HG03442 (cell line): ENCODE results near the gene RGL3.
"Not testable (repeated sequence)": the region's sequence is repeated elsewhere in the genome, so short reads cannot be mapped to it uniquely, and the experiment has no call there.

Experiments used
- ATAC-seq: cut with Tn5 transposase; IDR thresholded peaks from one replicate; pipeline ENCODE4 v1.9.1; 2021; ENCODE audit warnings: mild to moderate bottlenecking, moderate library complexity; ENCODE audit not compliant: unreplicated experiment

Gene RGL3

DNA sequence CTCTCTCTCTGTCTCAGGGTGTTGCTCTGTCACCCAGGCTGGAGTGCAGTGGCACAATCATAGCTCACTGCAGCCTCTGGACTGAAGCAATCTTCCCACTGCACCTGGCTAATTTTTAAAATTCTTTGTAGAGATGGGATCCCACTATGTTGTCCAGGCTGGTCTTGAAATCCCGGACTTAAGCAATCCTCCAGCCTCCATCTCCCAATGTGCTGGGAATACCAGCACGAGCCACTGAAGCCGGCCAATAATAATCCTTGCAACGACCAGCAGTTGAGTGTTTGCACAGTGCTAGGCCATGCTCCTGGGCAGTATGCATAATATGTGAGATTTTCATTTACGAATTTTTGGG lies 34.4 kb downstream of the RGL3 start:
- ATAC-seq = no peak

DNA sequence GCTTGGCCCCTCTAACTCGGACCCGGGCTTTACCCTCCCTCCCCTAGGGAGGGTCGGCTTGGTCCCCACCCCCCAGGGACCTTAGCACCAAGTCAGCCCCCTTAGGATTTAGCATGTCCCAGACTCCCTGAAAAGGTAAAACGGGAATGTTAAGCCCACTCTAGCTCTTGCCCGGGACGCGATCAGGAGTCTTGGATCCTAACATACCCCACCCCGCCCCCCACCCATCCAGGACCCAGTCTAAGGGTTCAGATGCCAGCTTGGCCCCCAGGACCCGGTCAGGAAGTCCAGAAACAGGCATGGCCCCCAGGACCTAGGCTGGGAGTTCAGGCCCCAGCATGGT lies 35.4 kb downstream of the RGL3 start:
- no peak for ATAC-seq

DNA sequence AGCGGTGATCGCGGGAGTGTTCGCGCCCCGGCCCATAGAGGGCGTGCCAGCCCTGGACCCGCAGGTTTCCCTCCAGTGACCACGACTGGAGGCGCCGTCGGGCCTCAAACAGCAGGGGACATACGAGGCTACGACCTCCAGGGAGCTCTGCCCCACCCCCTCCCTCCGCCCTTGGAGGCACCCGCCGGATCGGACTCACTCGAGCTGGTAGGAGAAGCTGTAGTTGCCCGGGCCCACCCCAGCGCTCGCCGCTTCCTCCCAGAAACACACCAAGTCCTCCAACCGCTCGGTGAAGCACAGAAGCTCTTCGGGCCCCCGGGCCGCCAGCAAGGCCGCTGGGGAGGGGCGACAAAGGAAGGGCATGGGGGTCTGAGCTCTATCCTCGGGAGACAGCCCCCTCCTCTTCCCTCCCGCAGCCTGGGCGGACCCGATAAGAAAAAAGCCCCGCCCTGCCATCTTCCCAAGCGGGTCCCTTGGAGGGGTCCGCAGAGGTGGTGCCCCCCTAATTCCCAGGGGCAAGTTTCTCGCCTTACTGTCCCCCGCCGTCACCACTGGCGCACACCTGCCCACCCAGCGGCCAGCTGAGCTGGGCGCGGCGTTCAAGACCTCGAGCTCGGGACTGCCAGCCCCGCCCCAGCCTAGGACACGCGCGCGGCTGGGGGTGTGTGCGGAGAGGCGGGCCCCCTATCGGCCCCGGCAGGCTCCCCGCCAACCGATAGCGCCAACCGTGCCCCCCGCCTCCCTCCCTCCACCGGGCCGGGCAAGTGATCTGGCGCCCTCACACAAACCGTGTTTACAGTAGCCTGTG lies 36.0 kb downstream of the RGL3 start:
- no peak for ATAC-seq

DNA sequence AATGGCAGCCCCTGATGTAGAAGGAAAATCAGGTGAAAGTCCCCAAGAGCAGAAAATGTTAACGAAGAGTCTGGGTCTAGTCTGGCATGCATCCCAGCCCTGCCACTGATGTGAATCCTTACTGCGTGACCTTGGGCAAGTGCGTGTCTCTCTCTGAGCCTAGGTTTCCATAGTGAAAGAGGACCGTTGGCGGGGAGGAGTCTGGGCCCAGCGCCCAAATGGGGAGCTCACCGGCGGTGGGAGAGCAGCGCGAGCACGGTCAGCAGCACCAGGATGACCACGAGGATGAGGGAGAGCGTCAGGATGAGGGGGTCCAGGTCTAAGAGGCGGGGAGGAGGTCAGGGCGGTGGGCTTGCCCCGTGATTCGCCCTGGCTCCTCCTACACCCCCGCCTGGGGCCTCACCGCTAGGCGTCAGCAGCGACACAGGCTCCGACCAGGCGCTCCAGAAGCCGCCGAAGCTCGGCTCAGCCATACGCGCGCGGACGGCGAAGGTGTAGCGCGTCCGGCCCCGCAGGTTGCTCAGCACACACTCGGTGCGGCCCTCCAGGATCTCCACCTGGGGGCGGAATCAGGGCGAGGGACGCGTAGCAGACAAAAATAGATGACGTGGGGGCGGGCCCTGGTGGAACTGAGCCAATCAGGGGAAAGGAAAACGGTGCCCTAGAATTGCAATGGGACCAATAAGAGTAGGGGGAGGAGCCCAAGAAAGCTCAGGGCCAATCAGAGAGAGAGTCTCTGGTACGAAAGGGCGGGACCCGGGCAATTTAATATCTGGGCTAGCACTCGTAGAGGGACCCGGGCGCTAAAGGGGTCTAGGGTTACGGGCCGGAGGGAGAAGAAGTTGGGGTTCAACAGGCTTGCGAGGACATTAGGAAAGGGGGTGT lies 38.2 kb downstream of the RGL3 start:
- ATAC-seq = peak; percentile 70

DNA sequence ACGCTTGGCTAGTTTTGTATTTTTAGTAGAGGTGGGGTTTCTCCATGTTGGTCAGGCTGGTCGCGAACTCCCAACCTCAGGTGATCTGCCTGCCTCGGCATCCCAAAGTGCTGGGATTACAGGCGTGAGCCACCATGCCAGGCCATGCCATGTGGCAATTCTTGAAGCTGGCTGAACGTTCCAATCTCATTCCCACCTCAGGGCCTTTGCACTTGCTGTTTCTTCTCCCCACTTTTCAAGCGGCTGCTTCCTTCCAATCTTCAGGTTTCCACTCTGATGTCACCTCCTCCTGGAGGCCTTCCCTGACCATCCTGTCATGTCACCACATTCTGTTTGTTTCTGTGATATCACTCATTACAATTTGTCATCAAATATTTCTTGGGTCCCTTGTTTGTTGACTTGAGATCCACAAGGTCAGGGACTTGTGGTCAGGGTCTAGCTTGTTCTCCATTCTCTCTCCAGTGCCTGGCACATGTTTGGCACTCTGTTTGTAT lies 39.2 kb downstream of the RGL3 start:
- no peak for ATAC-seq

DNA sequence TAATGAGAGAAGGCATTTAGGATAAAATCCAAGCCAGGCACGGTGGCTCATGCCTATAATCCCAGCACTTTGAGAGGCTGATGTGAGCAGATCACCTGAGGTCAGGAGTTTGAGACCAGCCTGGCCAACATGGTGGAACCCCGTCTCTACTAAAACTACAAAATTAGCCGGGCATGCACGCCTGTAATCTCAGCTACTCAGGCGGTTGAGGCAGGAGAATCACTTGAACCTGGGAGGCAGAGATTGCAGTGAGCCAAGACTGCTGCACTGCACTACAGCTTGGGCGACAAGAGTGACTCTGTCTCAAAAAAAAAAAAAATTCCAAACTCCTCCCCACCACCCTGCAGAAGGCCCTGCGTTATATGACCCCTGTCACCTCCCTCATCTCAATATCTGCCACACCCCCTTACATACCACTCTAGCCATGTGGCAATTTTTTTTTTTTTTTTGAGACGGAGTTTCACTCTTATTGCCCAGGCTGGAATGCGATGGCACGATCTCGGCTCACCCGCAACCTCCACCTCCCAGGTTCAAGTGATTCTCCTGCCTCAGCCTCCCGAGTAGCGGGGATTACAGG lies 39.8 kb downstream of the RGL3 start:
- not testable (repeated sequence) for ATAC-seq

DNA sequence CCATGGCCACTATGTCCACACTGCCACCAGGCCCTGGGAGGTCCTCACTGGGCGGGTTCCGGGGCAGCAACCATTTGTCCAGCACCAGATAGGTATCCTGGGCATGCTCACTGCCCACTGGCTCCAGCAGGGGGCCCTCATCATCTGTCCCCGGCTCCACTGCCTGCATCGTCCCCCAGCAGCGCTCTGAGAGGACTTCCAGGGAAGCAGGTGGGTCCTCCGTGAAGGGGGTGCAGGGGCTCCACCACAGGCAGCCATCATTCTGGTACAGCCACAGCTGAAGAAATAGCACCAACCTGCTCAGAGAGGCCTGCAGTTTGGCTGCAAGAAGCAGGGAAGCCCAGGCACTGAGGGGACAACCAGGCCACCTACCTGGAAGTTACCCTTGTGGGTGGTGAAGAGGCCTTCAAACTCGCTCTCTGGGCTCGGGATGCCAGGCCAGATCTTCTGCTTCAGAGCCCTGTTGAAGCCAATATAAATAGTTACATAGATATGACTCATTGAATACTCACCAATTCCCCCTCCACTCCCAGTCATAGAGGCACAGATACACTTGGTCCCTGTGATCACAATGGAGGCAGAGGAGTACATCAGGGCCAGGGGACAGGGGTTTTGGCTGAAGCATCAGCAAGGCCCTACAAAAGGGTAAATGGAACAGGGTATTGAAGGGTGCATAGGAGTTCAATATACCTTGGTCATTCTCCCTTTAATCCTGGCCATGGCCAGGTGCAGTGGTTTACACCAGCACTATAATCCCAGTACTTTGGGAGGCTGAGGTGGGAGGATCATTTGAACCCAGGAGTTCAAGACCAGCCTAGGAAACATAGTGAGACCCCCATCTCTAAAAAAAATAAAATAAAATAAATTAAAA lies 40.6 kb downstream of the RGL3 start:
- no peak for ATAC-seq

DNA sequence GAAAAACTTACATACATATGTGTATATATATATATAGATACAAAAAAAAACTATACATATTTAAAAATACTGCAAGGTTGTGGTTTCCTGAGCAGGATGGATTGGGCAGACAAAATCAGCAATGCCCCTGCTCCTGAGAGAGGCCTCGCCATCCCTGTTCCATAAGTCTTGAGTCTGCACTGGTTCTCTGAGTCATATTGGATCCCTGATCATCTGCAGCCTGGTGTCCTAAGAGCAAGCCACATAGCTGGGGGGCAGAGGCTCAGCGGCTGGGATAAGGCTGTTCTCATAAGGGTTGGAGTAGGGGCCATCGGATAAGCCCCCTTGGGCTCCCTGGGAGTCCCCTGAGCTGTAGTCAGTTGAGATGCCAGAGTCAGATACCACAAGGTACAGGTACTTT lies 41.4 kb downstream of the RGL3 start:
- no peak for ATAC-seq

DNA sequence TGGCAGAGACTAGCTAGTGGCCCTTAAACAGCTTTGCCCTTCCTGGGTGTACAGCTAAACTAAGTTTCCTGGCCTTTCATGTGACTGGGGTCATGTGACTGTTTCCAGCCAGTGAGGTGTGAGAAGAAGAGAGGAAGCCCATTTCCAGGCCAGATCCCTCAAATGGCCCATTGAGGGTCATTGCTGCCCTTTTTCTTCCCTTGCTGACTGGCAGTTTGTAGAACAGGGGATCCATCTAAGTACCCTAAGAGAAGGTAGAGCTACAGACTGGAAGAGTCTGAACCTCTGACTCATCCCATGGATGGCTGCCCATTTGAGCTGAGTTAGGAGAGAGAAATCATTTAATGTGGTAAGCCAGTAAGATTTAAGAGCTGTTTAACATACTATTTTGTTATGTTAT lies 41.9 kb downstream of the RGL3 start:
- ATAC-seq = no peak

DNA sequence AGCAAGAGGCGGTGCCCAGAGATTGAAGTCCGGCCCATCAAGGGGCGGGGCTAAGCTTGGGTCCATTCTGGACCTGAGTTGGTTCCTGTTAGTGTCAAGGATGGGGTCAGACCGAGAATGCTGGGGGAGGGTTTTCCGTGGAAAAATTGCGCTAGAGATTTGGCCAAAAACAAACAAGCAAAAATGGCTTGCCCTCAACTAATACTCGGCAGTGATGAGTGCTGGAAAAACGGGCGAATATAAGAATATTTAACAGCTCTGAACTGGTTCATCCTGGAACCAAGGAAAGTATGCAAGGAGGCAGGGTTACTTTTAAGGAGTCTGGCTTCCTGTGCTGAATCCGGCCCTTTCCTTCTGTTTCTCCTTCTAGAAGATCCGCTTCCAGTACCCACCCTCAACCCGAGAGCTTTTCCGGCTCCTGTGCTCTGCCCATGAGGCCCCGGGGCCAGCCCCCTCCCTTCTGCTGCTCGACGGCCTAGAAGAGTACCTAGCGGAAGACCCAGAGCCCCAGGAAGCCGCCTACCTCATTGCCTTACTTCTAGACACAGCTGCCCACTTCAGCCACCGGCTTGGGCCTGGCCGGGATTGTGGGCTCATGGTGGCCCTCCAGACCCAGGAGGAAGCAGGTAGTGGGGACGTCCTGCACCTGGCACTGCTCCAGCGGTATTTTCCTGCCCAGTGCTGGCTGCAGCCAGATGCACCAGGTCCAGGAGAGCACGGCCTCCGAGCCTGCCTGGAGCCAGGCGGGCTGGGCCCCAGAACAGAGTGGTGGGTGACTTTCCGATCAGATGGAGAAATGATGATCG lies 43.8 kb downstream of the RGL3 start:
- no peak for ATAC-seq

DNA sequence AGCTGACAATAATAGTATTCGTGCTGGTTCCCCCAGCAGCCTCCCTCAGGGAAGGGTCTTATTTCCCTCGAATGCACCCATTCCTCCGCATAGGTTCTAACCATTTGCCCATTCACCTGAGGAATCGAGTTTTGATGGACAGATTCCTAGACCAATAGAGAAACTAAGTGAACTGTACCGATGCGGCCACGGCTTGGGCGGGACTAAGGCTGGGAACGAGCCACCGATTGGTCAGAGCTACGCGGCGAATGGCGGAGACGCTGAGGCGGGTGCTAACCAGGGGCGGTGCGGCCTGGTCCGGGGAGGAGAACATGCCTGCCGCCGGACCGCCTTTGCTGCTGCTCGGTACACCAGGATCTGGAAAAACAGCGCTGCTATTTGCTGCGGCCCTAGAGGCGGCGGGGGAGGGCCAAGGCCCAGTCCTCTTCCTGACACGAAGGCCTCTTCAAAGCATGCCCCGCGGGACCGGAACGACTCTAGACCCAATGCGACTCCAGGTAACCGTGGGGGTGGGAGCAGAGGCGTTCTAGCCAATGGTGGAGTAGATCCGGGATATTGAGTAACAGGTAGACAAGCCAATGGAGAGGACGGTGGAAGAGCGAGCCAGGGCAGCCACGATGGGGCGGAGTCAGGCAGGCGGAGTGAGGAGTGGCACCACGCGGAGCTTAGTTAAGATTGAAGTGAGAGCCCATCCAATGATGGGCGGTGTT lies 44.5 kb downstream of the RGL3 start, which contains the start of gene SWSAP1:
SWSAP1 (plus strand) TSS at position 234 of the 710 bp plus-strand sequence; CDS start at position 249, 15 bp downstream.
- peak; percentile 83 for ATAC-seq

DNA sequence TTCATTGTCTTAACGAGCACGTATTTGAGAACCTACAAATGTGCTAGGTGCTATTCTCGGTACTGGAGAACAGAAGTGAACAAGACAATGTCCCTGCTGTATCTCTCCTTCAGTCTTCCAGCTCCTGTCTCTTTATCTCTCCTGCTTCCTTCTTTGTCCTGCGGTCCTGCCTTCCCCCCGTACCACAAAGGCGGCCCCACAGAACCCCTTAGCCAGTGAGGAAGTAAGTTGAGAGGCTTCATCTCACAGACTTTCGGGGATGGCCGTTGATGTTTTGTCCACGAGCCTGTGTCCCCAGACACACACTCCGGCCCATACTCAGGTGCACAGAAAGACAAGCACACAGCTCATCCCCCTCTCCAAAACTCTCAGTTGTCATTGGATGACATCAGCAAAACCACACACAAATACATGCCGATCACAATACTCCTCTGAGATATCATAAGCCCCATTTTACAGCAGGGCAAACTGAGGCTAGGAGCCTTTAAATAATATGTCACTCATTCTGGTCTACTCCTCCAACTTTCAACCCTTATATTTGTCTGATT lies 45.2 kb downstream of the RGL3 start:
- no peak for ATAC-seq

DNA sequence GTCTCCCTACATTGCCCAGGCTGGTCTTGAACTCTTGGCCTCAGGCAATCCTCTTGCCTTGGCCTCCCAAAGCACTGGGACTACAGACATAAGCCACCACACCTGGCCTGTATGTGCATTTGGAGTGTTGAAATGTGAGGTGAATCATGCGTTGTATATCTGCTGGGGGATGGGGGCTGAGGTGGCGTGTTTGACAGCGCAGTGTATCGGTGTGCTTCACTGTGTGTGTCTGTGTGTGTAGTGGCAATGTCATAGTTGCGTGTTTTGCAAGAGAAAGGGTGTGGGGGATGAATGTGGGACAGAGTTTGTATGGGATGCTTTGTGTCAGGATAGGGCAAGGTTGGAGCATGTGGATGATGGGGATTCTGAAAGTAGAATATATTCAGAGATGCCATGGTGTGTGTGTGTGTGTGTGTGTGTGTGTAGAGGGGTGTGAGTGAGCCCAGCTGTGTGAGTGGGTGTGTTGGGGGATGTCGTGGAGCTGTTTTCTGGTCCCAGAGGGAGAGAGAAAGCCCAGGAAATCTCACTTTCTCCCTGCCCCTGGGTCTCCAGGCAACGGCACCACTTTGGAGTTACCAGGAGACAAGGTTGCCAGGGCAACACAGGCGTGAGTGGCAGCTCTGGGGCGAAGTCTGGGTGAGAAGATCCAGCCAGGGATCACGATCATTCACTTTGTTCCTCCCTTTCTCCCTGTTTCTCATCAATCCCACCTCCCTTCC lies 45.8 kb downstream of the RGL3 start:
- no peak for ATAC-seq

DNA sequence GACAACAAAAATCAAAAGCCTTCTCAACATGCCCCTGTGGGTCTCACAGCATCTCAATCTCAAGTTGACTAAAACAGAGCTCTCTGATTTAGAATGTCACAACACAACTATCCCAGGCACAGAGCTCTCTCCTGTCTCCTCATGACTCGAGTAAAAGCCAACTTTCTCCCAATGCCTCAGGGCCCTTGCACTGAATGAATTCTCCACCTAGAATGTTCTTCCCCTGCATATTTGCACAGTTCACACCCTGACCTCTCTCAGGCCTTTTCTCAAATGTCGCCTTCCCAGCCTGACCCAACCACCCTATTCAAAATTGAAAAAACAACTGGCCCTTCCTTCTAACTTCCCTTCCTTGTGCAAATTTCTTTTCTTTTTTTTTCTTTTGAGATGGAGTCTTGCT lies 48.4 kb downstream of the RGL3 start:
- no peak for ATAC-seq

DNA sequence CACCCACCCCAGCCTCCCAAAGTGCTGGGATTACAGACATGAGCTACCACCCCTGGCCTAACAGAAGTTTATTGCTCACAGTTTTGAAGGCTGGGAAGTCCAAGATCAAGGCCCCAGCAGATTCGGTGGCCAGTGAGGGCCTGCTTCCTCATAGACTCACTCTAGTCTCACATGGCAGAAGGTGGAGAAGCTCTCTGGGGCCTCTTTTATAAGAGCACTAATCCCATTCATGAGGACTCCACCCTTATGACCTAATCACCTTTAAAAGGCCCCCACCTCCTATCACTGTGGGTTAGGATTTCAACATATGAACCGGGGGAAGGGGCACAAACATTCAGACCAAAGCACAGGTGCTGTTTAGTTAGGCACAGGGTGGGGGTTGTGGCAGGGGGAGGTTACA lies 51.6 kb downstream of the RGL3 start:
- no peak for ATAC-seq

DNA sequence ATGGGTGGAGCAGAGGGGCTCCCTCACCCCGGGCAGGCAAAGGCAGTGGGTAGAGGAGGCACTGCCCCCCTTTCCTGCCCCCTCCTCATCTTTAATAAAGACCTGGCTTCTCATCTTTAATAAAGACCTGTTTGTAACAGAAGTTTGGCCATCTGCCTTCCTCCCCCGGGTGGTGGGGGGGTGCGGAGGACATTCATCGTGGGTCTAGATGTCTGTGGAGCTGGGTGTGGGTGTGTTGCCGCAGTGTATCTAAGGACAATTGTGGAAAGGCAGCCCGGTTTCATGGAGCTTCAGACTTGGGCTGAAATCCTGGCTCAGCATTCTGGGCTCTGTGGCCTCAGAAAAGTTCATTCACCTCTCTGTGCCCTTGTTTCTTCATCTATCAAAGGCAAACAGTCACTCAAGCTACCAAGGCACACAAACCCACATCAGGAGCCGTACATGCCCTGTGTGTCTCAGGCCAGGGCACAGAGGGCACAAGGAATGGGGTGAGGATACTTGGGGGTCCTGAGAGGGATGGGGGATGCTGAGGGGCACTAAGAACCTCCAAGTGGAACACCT lies 53.5 kb downstream of the RGL3 start:
- ATAC-seq = no peak

DNA sequence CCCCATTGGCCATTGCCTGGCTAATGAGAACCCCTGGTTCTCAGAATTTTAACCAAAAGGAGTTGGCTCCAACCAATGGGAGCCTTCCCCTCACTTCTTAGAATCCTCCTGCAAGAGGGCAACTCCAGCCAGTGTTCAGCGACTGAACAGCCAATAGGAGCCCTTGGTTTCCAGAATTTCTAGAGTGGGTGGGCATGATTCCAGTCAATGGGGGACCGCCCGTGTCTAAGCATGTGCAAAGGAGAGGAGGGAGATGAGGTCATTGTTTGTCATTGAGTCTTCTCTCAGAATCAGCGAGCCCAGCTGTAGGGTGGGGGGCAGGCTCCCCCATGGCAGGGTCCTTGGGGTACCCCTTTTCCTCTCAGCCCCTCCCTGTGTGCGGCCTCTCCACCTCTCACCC lies 54.2 kb downstream of the RGL3 start:
- no peak for ATAC-seq

DNA sequence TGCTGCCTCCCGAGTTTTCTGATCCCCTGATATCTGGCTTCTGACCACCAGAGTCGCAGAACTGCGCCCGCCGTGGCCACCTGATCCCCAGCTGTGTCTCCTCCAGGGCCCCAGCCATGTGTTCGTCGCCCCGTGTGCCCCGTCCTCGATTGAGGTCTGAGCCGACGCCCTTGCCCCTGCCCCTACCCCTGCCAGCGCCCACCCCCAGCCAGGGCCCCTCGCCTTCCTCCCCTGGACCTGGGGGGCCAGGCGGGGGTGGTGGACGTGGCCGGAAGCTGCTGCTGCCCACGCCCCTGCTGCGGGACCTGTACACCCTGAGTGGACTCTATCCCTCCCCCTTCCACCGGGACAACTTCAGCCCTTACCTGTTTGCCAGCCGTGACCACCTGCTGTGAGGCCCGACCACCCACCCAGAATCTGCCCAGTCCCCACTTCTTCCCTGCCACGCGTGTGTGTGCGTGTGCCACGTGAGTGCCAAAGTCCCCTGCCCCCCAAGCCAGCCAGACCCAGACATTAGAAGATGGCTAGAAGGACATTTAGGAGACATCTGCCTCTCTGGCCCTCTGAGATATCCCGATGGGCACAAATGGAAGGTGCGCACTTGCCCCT lies 54.7 kb downstream of the RGL3 start:
- no peak for ATAC-seq
